HG02610 (cell line): ENCODE data around the gene CSGALNACT2.
A peak's percentile ranks its signal among the peaks of the same experiment; 100 is the strongest.

Experiments
- ATAC-seq: cut with Tn5 transposase; IDR thresholded peaks from one replicate; pipeline ENCODE4 v1.9.1; 2021; ENCODE audit warnings: mild to moderate bottlenecking, moderate library complexity; ENCODE audit not compliant: unreplicated experiment

The CSGALNACT2 gene

GRCh38 chr10:43123361-43124093 is 14.7 kb upstream of the CSGALNACT2 start:
- ATAC-seq = no peak

- no peak for ATAC-seq
These were observed 14.1 kb upstream of the CSGALNACT2 start for GRCh38 chr10:43124094-43124521.

GRCh38 chr10:43124574-43125273 is 13.5 kb upstream of the CSGALNACT2 start:
- ATAC-seq = no peak

DNA sequence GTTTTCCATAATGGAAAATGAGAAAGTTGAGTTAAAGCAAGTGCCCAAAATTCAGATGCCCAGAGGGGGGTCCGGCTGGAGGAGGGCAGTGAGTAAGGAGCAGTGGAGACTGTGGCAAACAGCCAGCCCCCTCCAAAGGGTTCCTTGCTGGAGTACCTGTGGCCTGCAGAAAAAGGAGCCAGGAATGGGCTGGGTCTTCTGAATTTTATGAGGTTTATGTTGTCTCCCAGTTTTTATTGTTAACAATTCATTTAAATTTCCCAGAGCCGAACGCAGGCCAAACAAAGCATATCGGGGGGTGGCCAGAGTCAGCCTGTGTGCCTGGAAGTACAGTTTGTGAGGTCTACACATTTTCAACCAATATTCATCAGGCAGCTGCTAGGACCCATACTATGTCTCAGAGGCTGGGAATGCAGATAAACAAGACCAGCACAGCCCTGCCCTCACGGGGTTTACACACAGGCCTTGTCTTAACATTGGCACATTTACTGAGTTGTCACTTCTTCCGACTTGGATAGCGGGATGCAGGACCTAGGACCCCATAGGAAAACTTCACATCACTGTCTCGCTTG is 12.9 kb upstream of the CSGALNACT2 start:
- no peak for ATAC-seq

DNA sequence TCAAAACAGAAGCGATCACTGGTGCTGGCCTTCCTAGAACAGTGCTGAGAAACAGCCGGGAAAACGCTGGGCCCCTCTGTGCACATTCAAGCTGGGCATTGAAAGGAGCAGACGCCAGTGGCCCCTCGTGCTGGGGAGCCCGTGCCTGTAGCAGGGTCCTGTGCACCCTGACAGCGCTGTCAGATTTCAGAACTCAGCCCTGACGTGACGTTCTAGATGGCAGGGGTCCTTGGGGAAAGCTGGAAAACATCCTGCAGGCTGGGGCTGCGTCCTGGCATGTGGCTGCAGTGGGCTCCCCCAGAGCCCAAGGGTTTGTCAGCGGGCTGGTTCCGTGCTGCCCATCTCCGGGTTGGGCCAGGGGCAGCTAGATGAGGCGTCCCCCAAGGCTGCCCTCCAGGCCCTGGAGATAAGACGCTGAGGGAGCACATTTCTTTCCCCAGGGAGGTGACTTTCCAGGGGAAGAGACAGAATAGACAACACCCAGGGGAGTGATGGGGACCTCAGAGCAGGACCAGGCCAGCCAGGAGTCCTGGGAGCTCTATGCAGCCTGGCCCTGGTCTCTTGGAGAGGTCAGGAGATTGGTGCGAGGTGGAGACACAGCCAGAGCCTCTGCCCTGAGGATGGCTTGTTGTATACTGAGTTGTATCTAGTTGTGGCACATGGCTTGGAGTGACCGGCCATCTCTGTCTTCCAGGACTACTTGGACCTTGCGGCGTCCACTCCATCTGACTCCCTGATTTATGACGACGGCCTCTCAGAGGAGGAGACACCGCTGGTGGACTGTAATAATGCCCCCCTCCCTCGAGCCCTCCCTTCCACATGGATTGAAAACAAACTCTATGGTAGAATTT is 12.1 kb upstream of the CSGALNACT2 start:
- ATAC-seq = no peak

DNA sequence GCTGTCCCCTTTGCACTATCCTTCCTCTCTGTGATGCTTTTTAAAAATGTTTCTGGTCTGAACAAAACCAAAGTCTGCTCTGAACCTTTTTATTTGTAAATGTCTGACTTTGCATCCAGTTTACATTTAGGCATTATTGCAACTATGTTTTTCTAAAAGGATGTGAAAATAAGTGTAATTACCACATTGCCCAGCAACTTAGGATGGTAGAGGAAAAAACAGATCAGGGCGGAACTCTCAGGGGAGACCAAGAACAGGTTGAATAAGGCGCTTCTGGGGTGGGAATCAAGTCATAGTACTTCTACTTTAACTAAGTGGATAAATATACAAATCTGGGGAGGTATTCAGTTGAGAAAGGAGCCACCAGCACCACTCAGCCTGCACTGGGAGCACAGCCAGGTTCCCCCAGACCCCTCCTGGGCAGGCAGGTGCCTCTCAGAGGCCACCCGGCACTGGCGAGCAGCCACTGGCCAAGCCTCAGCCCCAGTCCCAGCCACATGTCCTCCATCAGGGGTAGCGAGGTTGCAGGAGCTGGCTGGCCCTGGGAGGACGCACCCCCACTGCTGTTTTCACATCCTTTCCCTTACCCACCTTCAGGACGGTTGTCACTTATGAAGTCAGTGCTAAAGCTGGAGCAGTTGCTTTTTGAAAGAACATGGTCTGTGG is 11.4 kb upstream of the CSGALNACT2 start:
- ATAC-seq = no peak

GRCh38 chr10:43127442-43127841 is 10.8 kb upstream of the CSGALNACT2 start:
- ATAC-seq = no peak

- ATAC-seq = no peak
These were observed 9.9 kb upstream of the CSGALNACT2 start for GRCh38 chr10:43128331-43128730.

- ATAC-seq = peak; percentile 85
These were observed 9.1 kb upstream of the CSGALNACT2 start for GRCh38 chr10:43128958-43129706.

DNA sequence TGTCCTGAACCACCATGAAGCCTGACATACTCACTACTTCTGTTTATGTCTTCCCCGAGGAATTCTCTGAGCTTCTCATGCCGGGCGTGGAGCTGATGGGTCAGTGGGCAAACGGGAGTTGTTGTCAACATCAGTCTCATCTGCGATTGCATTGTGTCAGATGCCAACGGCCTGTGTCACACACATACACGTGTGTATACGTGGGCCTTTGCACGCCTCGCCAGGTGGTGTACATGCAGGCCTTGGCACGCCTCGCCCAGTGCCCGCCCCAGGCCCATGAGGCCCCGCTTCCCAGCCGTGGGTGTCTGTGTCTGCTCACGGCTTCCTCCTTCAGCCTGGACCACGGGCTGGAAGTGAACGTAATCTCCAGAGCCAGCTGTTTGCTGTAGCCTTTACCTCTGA is 7.5 kb upstream of the CSGALNACT2 start:
- ATAC-seq = no peak

DNA sequence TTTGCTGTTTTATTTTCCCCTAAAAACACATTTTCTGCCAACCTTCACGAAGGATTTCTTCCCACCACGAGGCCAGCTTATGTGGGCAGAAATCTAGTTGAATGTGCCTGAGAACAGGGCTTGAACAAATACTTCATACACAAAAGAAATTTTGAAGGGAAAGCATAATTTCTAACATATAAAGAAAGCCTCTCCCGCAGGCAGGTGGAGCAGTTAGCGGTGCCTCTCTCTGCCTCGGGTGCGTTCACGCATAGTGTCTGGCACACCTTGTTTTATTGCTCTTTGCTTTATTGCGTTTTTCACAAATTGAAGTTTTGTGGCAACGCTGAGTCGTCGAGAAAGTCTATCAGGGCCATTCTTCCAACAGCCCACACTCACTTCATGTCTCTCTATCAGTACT is 7.0 kb upstream of the CSGALNACT2 start:
- ATAC-seq = no peak

DNA sequence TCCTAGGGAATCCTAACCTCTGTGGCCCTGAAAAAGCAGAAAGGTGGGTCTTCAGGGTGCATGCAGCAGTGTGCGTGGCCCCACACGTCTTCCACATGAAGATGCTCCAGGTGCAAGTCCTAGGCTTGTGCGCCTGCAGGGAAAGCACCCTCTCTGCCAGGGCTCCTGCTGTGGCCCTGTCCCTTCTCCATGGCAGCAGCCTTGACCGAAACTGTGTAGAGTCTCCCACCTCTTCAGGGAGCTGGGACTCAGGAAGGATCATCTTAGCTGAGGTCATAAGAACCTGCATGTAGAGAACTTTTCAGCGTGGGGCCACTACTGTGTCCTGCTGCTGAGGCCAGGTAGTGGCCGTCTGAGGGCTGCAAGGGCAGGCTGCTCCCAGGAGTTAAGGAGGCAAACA is 6.3 kb upstream of the CSGALNACT2 start:
- ATAC-seq = no peak

DNA sequence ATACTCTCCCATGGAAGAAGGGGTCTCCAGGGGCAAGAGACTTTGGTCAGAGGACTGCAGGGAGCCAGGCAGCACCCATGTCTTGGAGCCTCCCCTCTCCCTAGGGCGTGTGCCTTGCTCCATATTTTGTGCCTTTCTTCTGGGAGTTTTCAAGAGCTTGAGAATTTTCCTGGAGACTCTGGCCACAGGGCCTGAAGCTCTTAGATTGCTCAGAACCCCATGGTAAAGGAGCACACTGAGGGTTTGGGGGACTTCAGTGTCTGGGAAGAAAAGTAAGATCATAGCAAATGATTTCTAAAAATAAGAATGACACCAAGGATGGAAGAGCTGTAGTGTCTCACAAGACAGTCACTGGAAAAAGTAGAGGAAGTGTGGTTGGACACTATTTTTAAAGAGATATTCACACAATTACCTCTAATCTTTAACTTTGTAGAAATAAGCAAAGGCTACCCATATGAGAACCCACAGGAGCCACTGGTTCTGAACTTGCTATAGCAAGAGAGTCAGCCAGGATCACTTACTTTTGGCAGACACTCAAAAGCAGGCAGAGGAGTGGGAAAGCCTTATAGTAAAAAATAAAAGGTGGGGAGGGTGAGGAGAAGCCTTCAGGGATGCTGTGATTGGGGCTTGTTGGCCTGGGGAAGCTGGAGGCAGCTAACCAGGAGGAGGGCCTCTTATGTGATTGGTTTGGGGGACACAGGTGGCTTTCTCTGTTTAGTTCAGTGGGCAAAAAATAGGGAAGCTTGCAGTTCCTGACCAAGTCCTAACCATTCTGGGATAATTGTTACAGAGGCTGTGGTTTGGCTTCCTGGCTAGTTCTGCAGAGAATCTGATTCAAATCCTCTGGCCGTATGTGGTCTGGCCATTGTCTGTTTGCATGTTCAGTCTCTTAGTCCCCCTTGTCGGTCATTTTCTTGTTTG is 5.1 kb upstream of the CSGALNACT2 start:
- ATAC-seq = no peak

- no peak for ATAC-seq
These were observed 3.9 kb upstream of the CSGALNACT2 start for GRCh38 chr10:43134126-43134905.

DNA sequence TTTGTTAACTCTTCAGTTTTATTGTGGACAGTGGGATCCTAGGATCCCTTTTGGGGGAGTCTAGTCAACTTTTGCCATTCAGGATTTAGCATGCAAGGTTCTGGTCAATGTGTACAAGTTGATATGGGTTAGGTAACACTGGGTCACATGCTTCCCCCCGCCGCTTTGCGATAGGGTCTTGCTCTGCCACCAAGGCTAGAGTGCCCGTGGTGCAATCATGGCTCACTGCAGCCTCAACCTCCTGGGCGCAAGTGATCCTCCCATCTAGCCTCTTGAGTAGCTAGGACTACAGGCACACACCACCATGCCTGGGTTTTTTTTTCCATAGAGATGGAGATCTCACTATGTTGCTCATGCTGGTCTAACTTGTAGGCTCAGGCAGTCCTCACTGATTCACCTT is 3.2 kb upstream of the CSGALNACT2 start:
- no peak for ATAC-seq

- no peak for ATAC-seq
These were observed 2.6 kb upstream of the CSGALNACT2 start for GRCh38 chr10:43135656-43136055.

DNA sequence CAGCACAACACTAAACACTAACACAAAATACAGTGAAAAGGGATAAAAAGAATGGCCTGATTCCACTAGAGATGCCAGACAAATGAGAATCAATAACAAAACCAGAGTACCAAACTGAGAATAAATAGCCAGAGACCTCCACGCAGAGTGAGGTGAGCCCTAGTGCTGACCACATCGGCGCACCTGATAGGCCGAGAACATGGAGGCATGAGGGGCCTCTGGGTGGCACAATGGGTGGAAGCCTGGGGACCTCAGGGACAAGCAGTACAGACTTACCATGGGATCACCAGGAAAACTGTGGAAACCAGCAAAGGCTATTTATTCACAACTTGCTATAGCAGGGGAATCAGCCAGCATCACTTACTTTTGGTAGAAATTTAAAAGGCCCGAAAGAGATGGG is 1.8 kb upstream of the CSGALNACT2 start:
- no peak for ATAC-seq
